IMR-90 (cell line): ENCODE results near the gene RMND5A. TPM values are rescaled to one million over a fixed set of nuclear protein-coding genes. Genes with fewer than 3 reads are reported as not detected.

ENCODE experiments used
- ATAC-seq: fragments of 200-7000 bp; cut with Tn5 transposase; 2 replicates; pipeline ENCODE4 v1.9.1; 2020; ENCODE audit warnings: low read depth, mild to moderate bottlenecking, moderate library complexity
- BruUV-seq: library from RNA; stranded (reverse); fragments of 400-500 nt; replicated peaks from 2 replicates; lab custom pipeline; 2021; lab: Mats Ljungman, UMichigan
- CTCF ChIA-PET: fragments of 300-600 bp; formaldehyde crosslinking; extraction: SDS; loops from one replicate; lab custom pipeline; 2021; ENCODE audit warnings: antibody characterized with exemption; lab: Yijun Ruan, JAX
- POLR2A ChIA-PET: fragments of 300-600 bp; sonication (Branson Sonifier 250); formaldehyde crosslinking; loops from one replicate; lab custom pipeline; 2022; ENCODE audit warnings: antibody characterized with exemption; ENCODE audit not compliant: unreplicated experiment; lab: Charles Lee
- DNase-seq: peaks from one replicate; pipeline ENCODE4 v3.0.0; 2013
- H2AFZ ChIP-seq: replicated peaks from 2 replicates; pipeline ENCODE3; 2013; ENCODE audit warnings: low read length, mild to moderate bottlenecking; ENCODE audit not compliant: poor library complexity
- H2AK5ac ChIP-seq: 2 replicates; pipeline ENCODE4 v1.6.1; 2013; ENCODE audit warnings: low read depth, low read length, inconsistent platforms
- H2AK9ac ChIP-seq: replicated peaks from 2 replicates; pipeline ENCODE3; 2013; ENCODE audit warnings: mild to moderate bottlenecking, low read depth, low read length, moderate library complexity; ENCODE audit not compliant: poor library complexity
- H2BK120ac ChIP-seq: 2 replicates; pipeline ENCODE4 v1.6.1; 2013; ENCODE audit warnings: low read depth, low read length, inconsistent platforms
- H2BK15ac ChIP-seq: 3 replicates; pipeline ENCODE4 v1.6.1; 2013; ENCODE audit warnings: low read depth, low read length, inconsistent platforms
- H2BK20ac ChIP-seq: 2 replicates; pipeline ENCODE4 v1.6.1; 2013; ENCODE audit warnings: low read depth, mild to moderate bottlenecking, inconsistent platforms, low read length, moderate library complexity
- H2BK5ac ChIP-seq: 2 replicates; pipeline ENCODE4 v1.6.1; 2013; ENCODE audit warnings: mild to moderate bottlenecking, low read depth, low read length, inconsistent platforms; ENCODE audit not compliant: poor library complexity, severe bottlenecking
- H3K14ac ChIP-seq: replicated peaks from 2 replicates; pipeline ENCODE4 v1.6.1; 2013; ENCODE audit warnings: low read depth, low read length, inconsistent platforms
- H3K18ac ChIP-seq: 2 replicates; pipeline ENCODE4 v1.6.1; 2013; ENCODE audit warnings: low read depth, low read length, control low read depth
- H3K23ac ChIP-seq: 2 replicates; pipeline ENCODE4 v1.6.1; 2013; ENCODE audit warnings: low read depth, low read length, inconsistent platforms
- H3K27ac ChIP-seq: 2 replicates; pipeline ENCODE4 v1.5.1; 2013; ENCODE audit warnings: mild to moderate bottlenecking, control low read depth, low read length; ENCODE audit not compliant: insufficient read depth
- H3K27me3 ChIP-seq: 2 replicates; pipeline ENCODE4 v1.6.1; 2013; ENCODE audit warnings: low read length; ENCODE audit not compliant: control insufficient read depth, insufficient read depth
- H3K36me3 ChIP-seq: 2 replicates; pipeline ENCODE4 v1.6.1; 2013; ENCODE audit warnings: low read length, mixed read lengths; ENCODE audit not compliant: control insufficient read depth, insufficient read depth
- H3K4ac ChIP-seq: 2 replicates; pipeline ENCODE4 v1.6.1; 2013; ENCODE audit warnings: low read depth, low read length, inconsistent platforms
- H3K4me1 ChIP-seq: 2 replicates; pipeline ENCODE4 v1.6.1; 2013; ENCODE audit warnings: low read length, mixed read lengths; ENCODE audit not compliant: control insufficient read depth, insufficient read depth
- H3K4me2 ChIP-seq: 2 replicates; pipeline ENCODE4 v1.6.1; 2013; ENCODE audit warnings: low read depth, mild to moderate bottlenecking, control low read depth, low read length, moderate library complexity
- H3K4me3 ChIP-seq: 2 replicates; pipeline ENCODE4 v1.5.1; 2013; ENCODE audit warnings: low read depth, mild to moderate bottlenecking, control low read depth, low read length, moderate library complexity; ENCODE audit not compliant: insufficient read depth
- H3K56ac ChIP-seq: 2 replicates; pipeline ENCODE4 v1.6.1; 2013; ENCODE audit warnings: low read length, inconsistent platforms; ENCODE audit not compliant: insufficient read depth; ENCODE audit errors: extremely low read depth
- H3K79me1 ChIP-seq, 2 experiments: 2 replicates each; pipeline ENCODE4 v1.6.1; 2013; ENCODE audit warnings: low read length in 2 of 2, inconsistent platforms in 1 of 2, low read depth in 1 of 2
- H3K9ac ChIP-seq: 2 replicates; pipeline ENCODE4 v1.6.1; 2013; ENCODE audit warnings: low read depth, low read length, control low read depth
- H3K9me1 ChIP-seq: 2 replicates; pipeline ENCODE4 v1.6.1; 2013; ENCODE audit warnings: low read length, inconsistent platforms; ENCODE audit not compliant: insufficient read depth
- H3K9me3 ChIP-seq: 2 replicates; pipeline ENCODE4 v1.6.1; 2013; ENCODE audit warnings: low read length; ENCODE audit not compliant: control insufficient read depth, insufficient read depth
- H4K20me1 ChIP-seq: 2 replicates; pipeline ENCODE4 v1.6.1; 2013; ENCODE audit warnings: low read length, inconsistent platforms; ENCODE audit not compliant: insufficient read depth
- H4K5ac ChIP-seq: 2 replicates; pipeline ENCODE4 v1.6.1; 2013; ENCODE audit warnings: mild to moderate bottlenecking, low read depth, low read length, control low read depth
- H4K8ac ChIP-seq, 2 experiments: 2 replicates each; pipeline ENCODE4 v1.6.1; 2013; ENCODE audit warnings: low read depth in 2 of 2, low read length in 2 of 2, control low read depth in 1 of 2, inconsistent platforms in 1 of 2
- H4K91ac ChIP-seq: 2 replicates; pipeline ENCODE4 v1.6.1; 2013; ENCODE audit warnings: low read depth, low read length, inconsistent platforms; ENCODE audit not compliant: insufficient read depth
- BHLHE40 ChIP-seq: fragments of 150-350 bp; IDR thresholded peaks from 2 replicates; pipeline ENCODE4 v1.6.1; 2016; ENCODE audit warnings: mild to moderate bottlenecking, low read depth, low read length
- CEBPB ChIP-seq: IDR thresholded peaks from 2 replicates; pipeline ENCODE4 v1.6.1; 2012; ENCODE audit warnings: low read depth, low read length, improper control_type of control experiment
- CHD1 ChIP-seq: IDR thresholded peaks from 2 replicates; pipeline ENCODE4 v1.6.1; 2012; ENCODE audit warnings: low read depth, low read length, improper control_type of control experiment
- MAZ ChIP-seq: IDR thresholded peaks from 2 replicates; pipeline ENCODE4 v1.6.1; 2012; ENCODE audit warnings: low read depth, mild to moderate bottlenecking, low read length, improper control_type of control experiment, moderate library complexity, borderline replicate concordance
- MXI1 ChIP-seq: IDR thresholded peaks from 2 replicates; pipeline ENCODE4 v1.6.1; 2012; ENCODE audit warnings: low read depth, mild to moderate bottlenecking, low read length, moderate library complexity, borderline replicate concordance
- NFE2L2 ChIP-seq: fragments of 150-350 bp; IDR thresholded peaks from 2 replicates; pipeline ENCODE4 v1.6.1; 2016; ENCODE audit warnings: low read depth, mild to moderate bottlenecking, low read length
- WGBS, 2 experiments: methylation state at CpG; one replicate each; pipeline versions ENCODE4 v1.1.5 to v1.1.7; 2013; ENCODE audit warnings: missing lambda C conversion rate in 2 of 2; ENCODE audit not compliant: insufficient read length in 1 of 2; ENCODE audit errors: extremely low coverage in 2 of 2; 5-methylcytosine and 5-hydroxymethylcytosine counted together
- dilution Hi-C: fragments of 300-500 bp; cut with HindIII; formaldehyde crosslinking; loops from one replicate; pipeline ENCODE4 v1.14.3; 2018; ENCODE audit warnings: low sequenced_read_pairs; ENCODE audit not compliant: unreplicated experiment
- in situ Hi-C: fragments of 300-500 bp; cut with MboI; formaldehyde crosslinking; loops from 3 replicates; pipeline ENCODE4 v1.14.3; 2019; ENCODE audit warnings: low sequenced_read_pairs, inconsistent platforms, mixed read lengths
- intact Hi-C: fragments of 100-400 bp; cut with micrococcal nuclease; formaldehyde crosslinking; loops from 2 replicates; pipeline ENCODE4 v1.10.0; 2022
- polyA plus RNA-seq, 3 experiments: library from polyadenylated mRNA; depleted of rRNA; stranded (reverse); fragments of >200 nt; gene quantifications; 2 replicates each; pipeline ENCODE4 v1.2.3, GENCODE V29; 2012; ENCODE audit warnings: low replicate concordance in 1 of 3
- total RNA-seq: library from RNA; depleted of rRNA; stranded (reverse); fragments of >200 nt; gene quantifications from 2 replicates; pipeline ENCODE4 v1.2.3, GENCODE V29; 2012

The RMND5A gene
- total and polyA plus RNA-seq, 2 of the 4 experiments (the other 2 are of a cell fraction), result 5.1 to 16.0 TPM

GRCh38 chr2:86769838-86770237, 49.7 kb downstream of the RMND5A start:
- Histone ChIP-seq H3K36me3 (peaks cover 21% of the 10 kb centered on the region), H2AK5ac (no peak overlapping the region), H3K18ac (no peak overlapping the region), H4K8ac (no peak overlapping the region), H3K79me1 (no peaks in the 10 kb centered on the region), H2BK120ac (no peak overlapping the region), H2BK5ac (no peak overlapping the region), H3K4ac (no peak overlapping the region), H2AFZ (no peak overlapping the region), H3K9ac (no peak overlapping the region), H3K23ac (no peak overlapping the region), H4K91ac (no peak overlapping the region), H4K20me1 (no peaks in the 10 kb centered on the region), H3K56ac (no peak overlapping the region), H3K9me1 (no peaks in the 10 kb centered on the region), H4K5ac (no peak overlapping the region), H3K14ac (no peak overlapping the region), H3K27ac (no peak overlapping the region), H3K9me3 (no peaks in the 10 kb centered on the region), H2BK15ac (no peak overlapping the region), H3K4me3 (no peak overlapping the region), H2AK9ac (no peak overlapping the region), H3K4me2 (no peak overlapping the region), H2BK20ac (no peak overlapping the region), H3K4me1 (no peaks in the 10 kb centered on the region), H3K27me3 (no peaks in the 10 kb centered on the region)
- ChIA-PET CTCF (interaction anchor here (0.6 kb wide), 1 partner anchor 1161 kb away, joined by 3 read pairs; no protein-coding TSS in a partner anchor), POLR2A (no interaction called here)
- DNase-seq (no peak), ATAC-seq (no peak)
- intact Hi-C loops (no loop called here), in situ Hi-C loops (no loop called here), dilution Hi-C loops (no loop called here)
- no CpG with 5 or more reads among the region's 4 CpGs for WGBS, 2 experiments
- no TSS peak for BruUV-seq
- no peak for TF ChIP-seq CEBPB
- no peak for TF ChIP-seq MXI1
- no peak for TF ChIP-seq CHD1
- no peak for TF ChIP-seq MAZ
- no peak for TF ChIP-seq BHLHE40
- TF ChIP-seq NFE2L2, result no peak
